NT2/D1 (cell line): Measurements from ENCODE around the gene ATP8B2.
A peak's percentile ranks its signal among the peaks of the same experiment; 100 is the strongest.

ENCODE experiments used
- DNase-seq: peaks from one replicate; pipeline ENCODE4 v3.0.0-alpha.2; 2011; ENCODE audit warnings: low read depth, low spot score
- H3K27me3 ChIP-seq: 2 replicates; pipeline ENCODE4 v1.6.0; 2011; ENCODE audit warnings: mild to moderate bottlenecking; ENCODE audit not compliant: insufficient read length, insufficient read depth
- H3K36me3 ChIP-seq: 2 replicates; pipeline ENCODE4 v1.6.1; 2011; ENCODE audit warnings: mild to moderate bottlenecking, low read length, mixed read lengths; ENCODE audit not compliant: insufficient read depth, insufficient read length
- H3K4me1 ChIP-seq: 2 replicates; pipeline ENCODE4 v1.5.1; 2011; ENCODE audit not compliant: insufficient read depth, insufficient read length
- H3K4me3 ChIP-seq: 2 replicates; pipeline ENCODE4 v1.5.1; 2011; ENCODE audit warnings: low read depth; ENCODE audit not compliant: insufficient read length
- H3K9ac ChIP-seq: 2 replicates; pipeline ENCODE4 v1.6.0; 2011; ENCODE audit warnings: low read depth; ENCODE audit not compliant: insufficient read length
- H3K9me3 ChIP-seq: 2 replicates; pipeline ENCODE4 v1.5.1; 2011; ENCODE audit warnings: mild to moderate bottlenecking, low read length; ENCODE audit not compliant: insufficient read depth
- SUZ12 ChIP-seq: IDR thresholded peaks from 2 replicates; pipeline ENCODE4 v1.6.1; 2011; ENCODE audit not compliant: insufficient read length, insufficient read depth; ENCODE audit errors: extremely low read depth
- YY1 ChIP-seq: IDR thresholded peaks from 2 replicates; pipeline ENCODE4 v1.6.1; 2011; ENCODE audit not compliant: insufficient read length, insufficient read depth
- ZNF274 ChIP-seq: IDR thresholded peaks from 2 replicates; pipeline ENCODE4 v1.6.1; 2011; ENCODE audit warnings: mild to moderate bottlenecking, low read depth, low read length

ATP8B2 gene

DNA sequence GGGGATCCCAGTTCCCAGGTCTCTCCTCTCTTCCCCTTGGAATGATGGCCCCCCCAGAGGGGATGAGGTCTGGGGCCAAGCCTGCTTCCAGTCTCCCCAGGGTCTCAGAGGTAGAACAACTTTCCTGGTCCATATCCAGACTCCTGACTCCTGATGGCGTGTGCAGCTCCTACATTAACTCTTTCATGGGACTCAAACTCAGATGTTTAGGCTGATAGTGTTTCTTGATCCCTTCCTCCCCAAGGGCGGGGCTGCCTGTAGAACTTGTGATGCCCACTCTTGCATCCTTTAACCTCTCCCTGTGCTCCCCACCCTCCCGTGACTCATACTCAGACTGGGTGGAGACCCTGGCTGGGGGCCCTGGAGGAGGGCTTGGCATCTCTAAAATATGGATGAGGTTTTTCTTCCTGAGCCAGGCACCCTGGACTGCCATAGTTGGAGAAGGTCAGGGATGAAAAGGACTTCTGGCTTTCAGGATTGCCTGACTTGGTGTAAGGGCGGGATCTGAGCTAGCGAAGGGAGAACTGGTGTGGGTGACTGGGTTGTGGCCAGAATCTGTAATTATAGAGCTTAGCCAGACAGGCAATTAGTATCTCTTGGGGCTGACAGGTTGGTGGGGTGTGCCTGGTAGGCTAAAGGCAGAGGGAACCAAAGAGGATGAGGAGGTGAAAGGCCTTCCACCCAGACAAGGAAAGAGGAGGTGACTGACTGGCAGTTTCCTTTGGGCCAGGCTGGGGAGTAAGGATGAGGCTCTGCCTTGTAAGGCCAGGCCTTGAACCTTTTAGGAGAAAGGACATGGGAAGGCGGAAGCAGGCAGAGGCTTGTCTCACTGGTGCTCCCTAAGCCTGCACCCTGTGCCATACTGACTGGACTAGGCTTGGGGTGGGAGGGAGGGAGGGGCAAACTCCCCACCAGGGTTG is 1.5 kb downstream of the ATP8B2 start:
- H3K36me3 ChIP-seq, result peaks cover 28% of the 10 kb centered on the region
- peak overlapping the region; percentile 92 for H3K4me3 ChIP-seq
- no peak for TF ChIP-seq ZNF274
- TF ChIP-seq SUZ12, result no peak
- TF ChIP-seq YY1, result peak; percentile 5
- no peak for DNase-seq
- H3K9me3 ChIP-seq, result no peaks in the 10 kb centered on the region
- peaks cover 11% of the 10 kb centered on the region for H3K27me3 ChIP-seq
- H3K9ac ChIP-seq, result peak overlapping the region; percentile 98
- peaks cover 40% of the 10 kb centered on the region for H3K4me1 ChIP-seq

GRCh38 chr1:154327466-154328317 is 2.4 kb downstream of the ATP8B2 start:
- peaks cover 11% of the 10 kb centered on the region for H3K27me3 ChIP-seq

DNA sequence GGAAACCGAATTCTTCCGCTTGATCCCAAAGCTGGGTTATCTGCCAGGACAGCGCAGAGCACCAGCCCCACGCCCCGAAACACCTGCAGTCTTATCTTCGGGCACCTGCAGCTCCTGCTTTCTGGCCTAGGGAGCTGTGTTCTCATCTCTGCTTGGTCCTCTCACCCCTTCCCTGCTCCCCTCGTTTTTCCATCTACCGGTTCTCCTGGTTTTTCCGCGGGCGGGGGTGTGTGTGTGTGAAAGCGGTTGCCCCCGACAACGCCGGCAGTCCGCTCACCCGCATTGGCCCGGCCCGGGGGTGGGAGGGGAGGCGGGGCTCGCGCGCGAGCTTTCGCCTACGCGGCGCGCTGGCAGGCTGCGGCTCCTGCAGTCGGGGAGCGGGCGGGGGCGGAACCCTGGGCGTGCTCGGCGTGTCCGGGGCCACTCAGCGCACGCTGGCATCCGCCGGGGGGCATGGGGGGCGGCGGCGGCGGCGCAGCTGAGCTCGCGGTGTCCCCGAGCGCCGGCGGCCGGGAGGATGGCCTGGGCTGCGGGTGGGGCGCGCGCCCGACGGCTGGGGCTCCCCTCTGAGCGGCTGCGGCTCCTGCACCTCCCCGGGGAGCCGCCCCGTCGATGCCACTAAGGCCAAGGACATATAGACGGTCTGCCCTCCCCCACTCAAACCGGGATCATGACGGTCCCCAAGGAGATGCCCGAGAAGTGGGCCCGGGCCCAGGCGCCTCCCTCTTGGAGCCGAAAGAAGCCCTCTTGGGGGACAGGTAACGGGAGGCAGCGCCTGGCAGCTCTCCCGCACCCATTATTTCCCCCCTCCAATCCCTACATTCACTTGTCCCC is 3.2 kb downstream of the ATP8B2 start:
- H3K36me3 ChIP-seq, result peaks cover 44% of the 10 kb centered on the region
- no peak for TF ChIP-seq SUZ12
- TF ChIP-seq ZNF274, result no peak
- no peak for TF ChIP-seq YY1
- H3K9ac ChIP-seq, result peak overlapping the region; percentile 57
- peak overlapping the region; percentile 31 for H3K4me3 ChIP-seq
- H3K9me3 ChIP-seq, result no peaks in the 10 kb centered on the region
- H3K27me3 ChIP-seq, result peaks cover 5% of the 10 kb centered on the region
- peaks cover 40% of the 10 kb centered on the region for H3K4me1 ChIP-seq
- no peak for DNase-seq

More at GRCh38 chr1:154327466-154328317, 2.4 kb downstream of the ATP8B2 start:
- no peak for DNase-seq
- H3K9me3 ChIP-seq, result no peaks in the 10 kb centered on the region
- peaks cover 40% of the 10 kb centered on the region for H3K4me1 ChIP-seq
- TF ChIP-seq ZNF274 (no peak), YY1 (no peak), SUZ12 (no peak)
- peak overlapping the region; percentile 16 for H3K4me3 ChIP-seq
- H3K36me3 ChIP-seq, result peaks cover 37% of the 10 kb centered on the region
- peak overlapping the region; percentile 57 for H3K9ac ChIP-seq

- Histone ChIP-seq H3K9ac (peak overlapping the region; percentile 47), H3K9me3 (no peaks in the 10 kb centered on the region), H3K4me3 (peak overlapping the region; percentile 31), H3K36me3 (peaks cover 50% of the 10 kb centered on the region), H3K27me3 (no peaks in the 10 kb centered on the region), H3K4me1 (peaks cover 39% of the 10 kb centered on the region)
- TF ChIP-seq ZNF274, result no peak
- DNase-seq, result peak; percentile 76
These were observed 3.8 kb downstream of the ATP8B2 start for GRCh38 chr1:154329152-154329521.

DNA sequence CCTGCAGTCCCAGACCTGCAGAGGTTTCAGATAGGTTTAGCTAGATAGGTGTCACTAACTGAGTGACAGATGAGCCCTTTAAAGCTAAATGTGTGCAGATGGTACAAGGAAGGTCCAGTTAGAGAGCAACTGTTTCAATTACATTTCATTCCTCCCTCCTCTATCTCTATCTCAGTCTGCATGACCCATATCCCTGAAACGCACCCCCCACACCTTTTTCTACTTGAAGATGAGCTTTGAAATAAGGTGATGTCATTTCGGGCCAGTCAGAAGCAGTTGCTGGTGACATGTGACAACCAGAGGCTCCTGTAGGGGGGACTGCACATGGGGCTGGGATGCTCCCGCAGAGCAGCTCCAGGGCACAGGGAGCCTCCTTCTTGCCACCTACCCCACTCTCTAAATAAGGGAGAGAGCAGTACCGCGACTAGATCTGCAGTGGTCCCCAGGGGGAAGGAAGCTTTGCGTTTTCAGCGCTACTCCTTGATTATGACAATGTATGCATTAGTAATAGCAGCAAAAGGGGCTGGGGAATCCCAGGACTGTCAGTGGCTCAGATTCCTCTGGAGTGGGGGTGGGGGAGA is 4.3 kb downstream of the ATP8B2 start:
- no peak overlapping the region for H3K4me3 ChIP-seq
- H3K9ac ChIP-seq, result peak overlapping the region; percentile 47

GRCh38 chr1:154330669-154331068 is 5.3 kb downstream of the ATP8B2 start:
- Histone ChIP-seq H3K36me3 (peaks cover 65% of the 10 kb centered on the region), H3K27me3 (no peaks in the 10 kb centered on the region), H3K4me1 (peaks cover 40% of the 10 kb centered on the region), H3K4me3 (no peak overlapping the region), H3K9ac (no peak overlapping the region), H3K9me3 (no peaks in the 10 kb centered on the region)
- no peak for DNase-seq
- TF ChIP-seq YY1, result no peak
- TF ChIP-seq ZNF274, result no peak
- no peak for TF ChIP-seq SUZ12

More for the DNA sequence above, 4.3 kb downstream of the ATP8B2 start:
- peaks cover 55% of the 10 kb centered on the region for H3K36me3 ChIP-seq
- no peak for TF ChIP-seq YY1
- no peaks in the 10 kb centered on the region for H3K27me3 ChIP-seq
- no peak for DNase-seq
- no peaks in the 10 kb centered on the region for H3K9me3 ChIP-seq
- peaks cover 40% of the 10 kb centered on the region for H3K4me1 ChIP-seq
